NT2/D1 (cell line): ENCODE data around the gene TRMT2A.

ENCODE experiments used
- YY1 ChIP-seq: IDR thresholded peaks from 2 replicates; pipeline ENCODE4 v1.6.1; 2011; ENCODE audit not compliant: insufficient read length, insufficient read depth
- ZNF274 ChIP-seq: IDR thresholded peaks from 2 replicates; pipeline ENCODE4 v1.6.1; 2011; ENCODE audit warnings: mild to moderate bottlenecking, low read depth, low read length

- no peak for TF ChIP-seq ZNF274
- TF ChIP-seq YY1: no peak
These were observed 49.7 kb upstream of the TRMT2A start for GRCh38 chr22:20166703-20167102.
